GM18858 (cell line): ENCODE measurements around the gene UPP1.
"Not testable (repeated sequence)": the region's sequence is repeated elsewhere in the genome, so short reads cannot be mapped to it uniquely, and the experiment has no call there.

Source experiments
- ATAC-seq: cut with Tn5 transposase; IDR thresholded peaks from one replicate; pipeline ENCODE4 v1.9.1; 2021; ENCODE audit not compliant: unreplicated experiment

Gene UPP1

GRCh38 chr7:48089046-48090003 is at the start of gene UPP1:
TSS of gene UPP1 (plus strand) at chr7:48089265. CDS start at chr7:48094784, 5,519 bp downstream.
- peak; percentile 32 for ATAC-seq

GRCh38 chr7:48040944-48041652 is 48.0 kb upstream of the UPP1 start:
- ATAC-seq, result no peak

GRCh38 chr7:48041653-48041970 is 47.5 kb upstream of the UPP1 start:
- ATAC-seq, result no peak

- no peak for ATAC-seq
These were observed 46.8 kb upstream of the UPP1 start for GRCh38 chr7:48042216-48042615.

- ATAC-seq, result no peak
These were observed 46.4 kb upstream of the UPP1 start for GRCh38 chr7:48042636-48043035.

- no peak for ATAC-seq
These were observed 43.8 kb upstream of the UPP1 start for GRCh38 chr7:48045195-48045765.

- ATAC-seq, result no peak
These were observed 42.6 kb upstream of the UPP1 start for GRCh38 chr7:48046458-48046857.

- no peak for ATAC-seq
These were observed 41.0 kb upstream of the UPP1 start for GRCh38 chr7:48048113-48048512.

GRCh38 chr7:48049850-48050249 is 39.2 kb upstream of the UPP1 start:
- no peak for ATAC-seq

- ATAC-seq, result no peak
These were observed 36.3 kb upstream of the UPP1 start for GRCh38 chr7:48052748-48053147.

GRCh38 chr7:48053736-48054135 is 35.3 kb upstream of the UPP1 start:
- ATAC-seq, result no peak

- ATAC-seq, result no peak
These were observed 30.1 kb upstream of the UPP1 start for GRCh38 chr7:48058990-48059389.

- no peak for ATAC-seq
These were observed 29.4 kb upstream of the UPP1 start for GRCh38 chr7:48059706-48060105.

GRCh38 chr7:48063985-48064384 is 25.1 kb upstream of the UPP1 start:
- no peak for ATAC-seq

GRCh38 chr7:48067475-48067874 is 21.6 kb upstream of the UPP1 start:
- ATAC-seq, result no peak

- no peak for ATAC-seq
These were observed 14.8 kb upstream of the UPP1 start for GRCh38 chr7:48074204-48074654.

GRCh38 chr7:48077423-48077822 is 11.6 kb upstream of the UPP1 start:
- ATAC-seq, result no peak

GRCh38 chr7:48078470-48078869 is 10.6 kb upstream of the UPP1 start:
- ATAC-seq, result no peak

- ATAC-seq, result not testable (repeated sequence)
These were observed 6.7 kb upstream of the UPP1 start for GRCh38 chr7:48082378-48082777.

GRCh38 chr7:48083114-48083830 is 5.8 kb upstream of the UPP1 start:
- ATAC-seq, result no peak
